SK-N-SH treated with all-trans-retinoic acid at 6 μM for 48 hours (cell line): ENCODE measurements around the gene CORO7.

Experiments
- ATAC-seq: fragments of 200-7000 bp; cut with Tn5 transposase; 3 replicates; pipeline ENCODE4 v1.9.1; 2020; ENCODE audit warnings: mild to moderate bottlenecking, moderate library complexity
- ARNTL ChIP-seq: fragments of 450-650 bp; formaldehyde crosslinking; IDR thresholded peaks from 2 replicates; pipeline ENCODE4 v1.5.0; 2020; ENCODE audit warnings: low read depth, mild to moderate bottlenecking, moderate library complexity, borderline replicate concordance
- BACH2 ChIP-seq: fragments of 250-450 bp; sonication (Bioruptor Pico); IDR thresholded peaks from 2 replicates; pipeline ENCODE4 v1.9.0; 2021; ENCODE audit warnings: mild to moderate bottlenecking, borderline replicate concordance
- CREB5 ChIP-seq: fragments of 250-450 bp; sonication (Bioruptor Pico); IDR thresholded peaks from 2 replicates; pipeline ENCODE4 v1.5.1; 2020; ENCODE audit warnings: low read depth, mild to moderate bottlenecking, moderate library complexity
- CSDC2 ChIP-seq: fragments of 250-450 bp; sonication (Bioruptor Pico); IDR thresholded peaks from 2 replicates; pipeline ENCODE4 v1.5.0; 2020; ENCODE audit warnings: mild to moderate bottlenecking, moderate library complexity
- CSRNP3 ChIP-seq: fragments of 250-450 bp; sonication (Bioruptor Pico); IDR thresholded peaks from 2 replicates; pipeline ENCODE4 v1.5.1; 2021; ENCODE audit warnings: mild to moderate bottlenecking, moderate library complexity
- ESRRG ChIP-seq: fragments of 250-450 bp; sonication (Bioruptor Pico); IDR thresholded peaks from 2 replicates; pipeline ENCODE4 v1.6.1; 2021; ENCODE audit warnings: mild to moderate bottlenecking
- ISL1 ChIP-seq: fragments of 250-450 bp; sonication (Bioruptor Pico); IDR thresholded peaks from 2 replicates; pipeline ENCODE4 v2.1.2; 2022; ENCODE audit warnings: mild to moderate bottlenecking, moderate library complexity
- OSR1 ChIP-seq: fragments of 250-450 bp; sonication (Bioruptor Pico); IDR thresholded peaks from 2 replicates; pipeline ENCODE4 v1.8.0; 2022; ENCODE audit warnings: moderate library complexity, mild to moderate bottlenecking, inconsistent platforms
- PATZ1 ChIP-seq: fragments of 250-450 bp; sonication (Bioruptor Pico); IDR thresholded peaks from 2 replicates; pipeline ENCODE4 v1.8.0; 2020; ENCODE audit warnings: mild to moderate bottlenecking, moderate library complexity, borderline replicate concordance
- POU6F1 ChIP-seq: fragments of 250-450 bp; sonication (Bioruptor Pico); IDR thresholded peaks from 2 replicates; pipeline ENCODE4 v1.8.0; 2021; ENCODE audit warnings: low read depth, mild to moderate bottlenecking, moderate library complexity, borderline replicate concordance
- PPARA ChIP-seq: fragments of 250-450 bp; sonication (Bioruptor Pico); IDR thresholded peaks from 2 replicates; pipeline ENCODE4 v1.5.0; 2020; ENCODE audit warnings: mild to moderate bottlenecking, borderline replicate concordance
- RARB ChIP-seq: fragments of 250-450 bp; sonication (Bioruptor Pico); IDR thresholded peaks from 2 replicates; pipeline ENCODE4 v1.8.0; 2021; ENCODE audit warnings: mild to moderate bottlenecking, moderate library complexity
- SNAI2 ChIP-seq: fragments of 250-450 bp; sonication (Bioruptor Pico); IDR thresholded peaks from 2 replicates; pipeline ENCODE4 v1.5.0; 2020; ENCODE audit warnings: mild to moderate bottlenecking, moderate library complexity
- TCF4 ChIP-seq: fragments of 250-450 bp; sonication (Bioruptor Pico); IDR thresholded peaks from 2 replicates; pipeline ENCODE4 v1.8.0; 2021; ENCODE audit warnings: mild to moderate bottlenecking, moderate library complexity, borderline replicate concordance
- TOX ChIP-seq: fragments of 250-450 bp; sonication (Bioruptor Pico); IDR thresholded peaks from 2 replicates; pipeline ENCODE4 v1.8.0; 2021; ENCODE audit warnings: mild to moderate bottlenecking, moderate library complexity, borderline replicate concordance
- TSHZ2 ChIP-seq: fragments of 250-450 bp; sonication (Bioruptor Pico); IDR thresholded peaks from 2 replicates; pipeline ENCODE4 v1.5.0; 2020; ENCODE audit warnings: mild to moderate bottlenecking, moderate library complexity
- ZC3H10 ChIP-seq: fragments of 250-450 bp; sonication (Bioruptor Pico); IDR thresholded peaks from 2 replicates; pipeline ENCODE4 v1.5.1; 2021; ENCODE audit warnings: mild to moderate bottlenecking, moderate library complexity
- ZFP3 ChIP-seq: fragments of 250-450 bp; sonication (Bioruptor Pico); IDR thresholded peaks from 2 replicates; pipeline ENCODE4 v1.5.0; 2020; ENCODE audit warnings: mild to moderate bottlenecking, moderate library complexity
- ZFP30 ChIP-seq: fragments of 450-650 bp; formaldehyde crosslinking; IDR thresholded peaks from 2 replicates; pipeline ENCODE4 v1.5.0; 2022; ENCODE audit warnings: mild to moderate bottlenecking, moderate library complexity
- ZNF70 ChIP-seq: fragments of 450-650 bp; formaldehyde crosslinking; IDR thresholded peaks from 2 replicates; pipeline ENCODE4 v1.5.0; 2020; ENCODE audit warnings: mild to moderate bottlenecking, moderate library complexity
- ZNF8 ChIP-seq: fragments of 450-650 bp; formaldehyde crosslinking; IDR thresholded peaks from 2 replicates; pipeline ENCODE4 v1.5.0; 2020; ENCODE audit warnings: mild to moderate bottlenecking, moderate library complexity

The CORO7 gene

GRCh38 chr16:4372578-4373355 is 43.6 kb downstream of the CORO7 start:
- peak; percentile 33 for ATAC-seq

GRCh38 chr16:4372001-4372577 is 44.3 kb downstream of the CORO7 start:
- TF ChIP-seq ESRRG (CRISPR knock-in tag), result no peak
- no peak for TF ChIP-seq ZFP30 (CRISPR knock-in tag)
- no peak for TF ChIP-seq ARNTL
- no peak for TF ChIP-seq CSDC2
- TF ChIP-seq ZC3H10 (CRISPR knock-in tag), result no peak
- no peak for TF ChIP-seq ISL1 (CRISPR knock-in tag)
- no peak for TF ChIP-seq TCF4 (CRISPR knock-in tag)
- TF ChIP-seq CSRNP3 (CRISPR knock-in tag), result no peak
- TF ChIP-seq TSHZ2 (CRISPR knock-in tag), result no peak
- no peak for TF ChIP-seq RARB (CRISPR knock-in tag)
- no peak for TF ChIP-seq POU6F1 (CRISPR knock-in tag)
- TF ChIP-seq ZFP3, result no peak
- TF ChIP-seq SNAI2 (CRISPR knock-in tag), result no peak
- TF ChIP-seq PATZ1, result no peak
- ATAC-seq, result no peak

More at GRCh38 chr16:4372578-4373355, 43.6 kb downstream of the CORO7 start:
- TF ChIP-seq ZNF8 (no peak), ZNF70 (no peak; the same call in 1 of the 2 replicates), CSRNP3 (CRISPR knock-in tag) (no peak), ISL1 (CRISPR knock-in tag) (no peak), POU6F1 (CRISPR knock-in tag) (no peak), ESRRG (CRISPR knock-in tag) (no peak), TOX (CRISPR knock-in tag) (no peak), TCF4 (CRISPR knock-in tag) (no peak), CREB5 (no peak), OSR1 (no peak), BACH2 (CRISPR knock-in tag) (no peak), PPARA (CRISPR knock-in tag) (no peak)
